Spleen (tissue), 7 donors: ENCODE measurements around the gene PXK.

Source experiments
- CTCF ChIP-seq, 11 experiments: fragments of 200-600 bp in 7 of 11; fragments of 450-650 bp in 4 of 11; sonication (generic) in 4 of 11; IDR thresholded peaks in 8 of 11; conservative IDR thresholded peaks in 3 of 11; 1 replicate in 7 of 11; 2 replicates in 4 of 11; pipeline versions ENCODE4 v1.4.0 to v1.8.0; 2016 to 2021; ENCODE audit warnings: antibody characterized with exemption in 11 of 11, inconsistent platforms in 4 of 11, mild to moderate bottlenecking in 1 of 11
- POLR2A ChIP-seq, 3 donors: fragments of 450-650 bp; IDR thresholded peaks; one replicate each; pipeline ENCODE4 v1.5.1; 2017; ENCODE audit warnings: antibody characterized with exemption in 3 of 3, mild to moderate bottlenecking in 1 of 3
- POLR2AphosphoS5 ChIP-seq, 3 donors: sonication (generic); formaldehyde crosslinking; IDR thresholded peaks; one replicate each; pipeline ENCODE4 v1.5.1; 2017; ENCODE audit warnings: antibody characterized with exemption in 3 of 3
- donor health status: DM: no; HTN: no; CAD: no; lungs with moderate emphysema.
- donor health status: DM: no; HTN: no; CAD: no.
- donor health status: DM: no; HTN: no; CAD: no.

DNA sequence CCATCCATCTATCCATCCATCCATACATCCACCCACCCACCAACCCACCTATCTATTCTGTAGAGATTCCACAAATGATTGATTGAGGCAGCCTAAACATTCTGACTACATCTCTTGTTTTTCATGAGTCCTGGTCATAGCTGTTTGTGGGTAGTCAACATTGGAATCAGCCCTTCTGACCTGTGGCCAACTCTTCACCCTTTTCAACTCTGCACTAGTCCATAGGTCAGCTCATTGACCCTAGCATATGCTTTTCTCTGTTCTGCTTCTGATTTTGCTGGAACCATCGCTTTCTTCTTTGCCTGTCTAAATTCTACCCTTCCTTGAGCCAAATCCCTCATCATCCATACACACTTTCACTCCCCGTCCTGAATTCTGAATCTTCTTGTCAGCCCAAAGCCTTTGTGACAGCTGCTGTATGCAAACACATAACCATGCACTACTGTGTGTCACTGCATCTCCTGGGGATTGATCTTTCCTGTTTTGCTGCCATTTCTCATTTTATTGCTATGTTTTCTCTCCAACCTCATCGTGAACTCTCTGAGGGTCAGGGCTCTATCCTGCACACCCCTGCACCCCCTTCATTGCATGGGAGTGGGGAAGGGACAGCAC lies 142.4 kb downstream of the PXK start:
- TF ChIP-seq CTCF (IDR thresholded peaks at IDR 0.05 in 8 of 11, conservative IDR thresholded peaks at IDR 0.05 in 3 of 11) (no peak), POLR2A (IDR thresholded peaks at IDR 0.05) (no peak), POLR2AphosphoS5 (IDR thresholded peaks at IDR 0.05) (no peak)
